GM19397 (cell line): ENCODE measurements around the gene RYR1.

ENCODE experiments used
- ATAC-seq: cut with Tn5 transposase; IDR thresholded peaks from one replicate; pipeline ENCODE4 v1.9.1; 2021; ENCODE audit warnings: mild to moderate bottlenecking, moderate library complexity; ENCODE audit not compliant: unreplicated experiment

Gene RYR1

DNA sequence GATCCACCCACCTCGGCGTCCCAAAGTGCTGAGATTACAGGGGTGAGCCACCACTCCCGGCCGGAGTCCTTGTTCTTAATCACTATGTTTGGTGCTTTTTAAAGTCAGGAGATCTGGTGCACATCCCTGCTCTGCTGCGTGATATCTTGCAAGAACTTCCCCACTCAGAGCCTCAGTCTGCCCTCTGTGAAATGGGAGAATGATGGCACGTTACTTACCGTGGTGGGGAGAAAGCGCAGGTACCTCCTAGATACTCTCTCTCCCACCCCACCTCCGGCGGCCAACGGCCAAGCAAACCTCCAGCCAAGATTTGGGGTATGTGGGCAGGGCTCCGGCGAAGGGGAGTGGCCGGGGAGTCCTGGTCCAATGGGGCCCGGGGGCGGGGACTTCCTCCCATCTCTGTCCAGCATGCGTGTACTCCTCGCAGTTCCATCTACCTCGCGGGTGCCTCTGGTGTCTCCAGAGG, at the start of gene RYR1:
Gene RYR1, plus strand, starts transcription at position 424 of the 466 bp plus-strand sequence. CDS start 139 bp downstream, outside the sequence.
- ATAC-seq, result no peak

DNA sequence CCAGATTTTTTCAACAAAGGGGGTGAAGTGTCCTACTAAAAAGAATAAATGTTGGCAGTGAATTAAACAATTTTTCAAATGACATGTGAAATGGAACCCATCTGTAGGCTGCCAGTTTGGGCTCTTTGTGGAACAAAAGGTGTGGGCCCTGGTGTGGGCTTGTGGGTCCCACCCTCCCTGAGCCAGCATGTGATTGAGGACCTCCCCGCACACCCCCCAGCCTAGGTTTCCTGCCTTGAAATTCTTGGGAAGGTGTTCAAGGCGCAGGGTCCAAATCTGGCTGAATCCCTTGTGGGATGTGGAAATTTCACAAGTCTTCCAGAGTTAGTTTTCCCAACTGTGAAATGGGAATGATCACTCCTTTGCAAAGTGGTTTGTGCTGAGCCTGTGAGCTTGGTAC, 49.7 kb upstream of the RYR1 start:
- no peak for ATAC-seq

DNA sequence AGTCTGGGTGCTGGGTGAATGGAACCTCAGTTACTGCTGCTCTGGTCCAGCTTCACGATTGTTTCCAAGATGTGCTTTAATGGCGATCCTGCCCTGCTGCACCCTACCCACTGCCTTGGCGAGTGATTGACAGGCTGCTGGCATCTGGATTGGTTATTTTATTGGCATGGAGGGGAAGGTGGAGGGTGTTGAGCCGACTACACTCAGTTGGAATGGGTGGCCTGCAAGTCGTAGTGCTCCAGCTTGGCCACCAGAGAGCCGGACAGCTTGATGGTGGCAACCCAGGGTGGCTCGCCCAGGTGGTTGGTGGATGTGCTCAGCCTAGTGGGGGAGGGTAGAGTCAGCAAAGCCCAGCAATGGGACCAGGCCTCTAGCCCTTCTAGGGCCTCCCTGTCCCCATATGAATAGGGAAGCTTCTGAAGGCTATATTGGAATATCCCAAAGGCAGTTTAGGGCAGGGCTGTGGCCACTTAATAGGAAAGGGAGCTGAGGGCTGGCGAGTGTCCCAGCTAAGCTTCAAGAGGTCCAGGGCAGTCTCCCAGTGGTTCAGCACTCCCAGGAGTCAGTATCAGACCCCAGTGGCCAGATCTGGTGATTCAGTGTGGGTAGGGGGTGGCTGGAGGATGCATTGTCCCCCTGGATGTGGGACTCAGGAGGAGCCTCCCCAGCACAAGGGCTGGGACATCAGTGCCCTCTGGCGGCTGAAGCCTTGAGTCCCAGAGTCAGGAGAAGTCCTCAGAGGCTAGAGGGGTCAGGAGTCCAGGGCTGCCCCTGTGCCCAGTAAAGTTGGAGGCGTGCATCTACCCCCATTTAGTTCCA, 49.1 kb upstream of the RYR1 start:
- no peak for ATAC-seq

DNA sequence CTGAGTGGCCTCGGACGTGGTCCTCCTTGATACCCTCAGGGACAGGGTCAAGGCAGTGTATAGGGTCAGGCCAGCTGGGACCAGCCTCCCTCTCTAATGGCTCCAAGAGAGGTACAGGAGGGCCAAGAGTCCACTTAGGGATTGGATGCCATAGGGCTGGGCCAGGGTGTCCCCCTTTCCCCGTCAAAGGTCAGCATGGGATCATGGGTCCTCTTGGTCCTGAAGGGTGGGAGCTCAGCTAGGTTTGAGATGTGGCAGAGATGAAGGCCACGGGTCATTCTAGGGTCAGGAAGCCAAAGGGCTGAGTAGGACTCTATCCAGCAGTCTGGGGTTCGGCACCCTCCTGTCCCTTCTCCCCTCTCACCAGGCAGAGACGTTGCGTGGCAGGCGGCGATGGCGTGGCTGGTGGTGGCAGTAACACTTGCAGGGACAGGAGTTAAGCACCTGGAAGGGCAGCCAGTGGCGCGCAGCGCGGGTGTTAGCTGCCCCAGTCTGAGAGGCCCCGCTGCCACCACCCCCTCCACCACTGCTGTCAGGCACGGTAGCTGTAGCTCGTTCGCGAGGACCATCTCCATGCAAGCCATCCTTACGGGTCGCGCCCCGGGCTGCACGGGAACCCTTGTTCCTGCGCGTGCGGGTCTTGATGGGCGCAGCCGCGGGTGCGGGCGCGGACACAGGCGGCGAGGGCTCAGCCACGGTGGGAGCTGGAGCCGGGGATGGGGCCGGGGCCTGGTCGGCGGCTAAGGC, 48.3 kb upstream of the RYR1 start:
- ATAC-seq, result no peak

DNA sequence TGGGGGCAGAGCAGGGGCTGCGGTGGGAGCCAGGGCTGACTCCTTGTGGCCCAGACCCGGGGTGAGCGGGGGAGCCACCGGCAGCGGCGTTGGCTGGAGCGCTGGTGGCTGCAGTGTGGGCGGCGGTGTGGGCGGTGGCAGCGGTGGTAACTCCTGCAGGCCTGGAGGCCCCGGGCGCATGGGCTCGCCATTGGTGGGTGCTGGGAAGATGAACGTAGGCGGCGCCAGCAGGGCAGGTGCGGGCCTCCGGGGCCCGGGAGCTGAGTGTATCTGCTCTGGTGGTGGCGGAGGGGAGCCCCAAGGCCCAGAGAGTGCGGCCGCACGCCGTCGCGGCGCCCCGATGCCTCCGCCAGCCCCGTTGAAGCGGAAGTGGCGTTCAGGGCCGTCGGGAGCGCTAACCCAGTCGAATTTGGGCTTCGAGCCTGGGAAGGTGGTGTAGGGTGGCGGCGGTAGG, 47.7 kb upstream of the RYR1 start:
- no peak for ATAC-seq

DNA sequence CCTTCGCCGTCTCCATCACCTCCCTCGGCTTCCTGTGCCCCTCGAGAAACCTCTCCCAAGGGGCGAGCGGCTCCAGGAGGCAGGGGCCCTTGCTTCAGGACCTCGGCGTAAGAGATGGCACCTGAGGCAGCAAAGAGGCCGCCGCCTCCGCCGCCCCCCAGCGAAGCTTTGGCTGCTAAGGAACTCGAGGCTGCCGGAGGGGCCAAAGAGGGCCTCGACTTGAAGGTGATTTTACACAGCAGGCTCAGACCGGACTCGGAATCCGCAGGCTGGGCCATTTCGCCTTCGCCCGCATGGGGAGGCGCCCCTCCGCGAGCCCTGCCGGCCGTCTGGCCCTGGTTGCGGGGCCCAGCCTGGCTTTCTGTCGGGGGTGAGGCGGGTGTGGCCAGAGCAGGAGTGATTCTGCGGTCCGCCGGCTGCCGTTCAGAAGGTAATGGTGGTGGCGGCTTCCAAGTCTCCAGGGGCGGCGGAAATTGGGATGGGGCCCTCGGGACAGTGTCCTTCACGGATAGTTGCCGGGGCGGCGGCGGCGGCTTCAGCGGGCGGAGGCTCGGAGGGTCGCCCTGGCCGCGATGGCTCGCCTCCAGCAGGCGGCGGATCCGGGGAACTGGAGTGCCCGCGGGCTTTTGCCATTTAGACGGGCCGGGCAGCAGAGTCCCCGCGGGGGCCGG, 47.1 kb upstream of the RYR1 start:
- no peak for ATAC-seq

DNA sequence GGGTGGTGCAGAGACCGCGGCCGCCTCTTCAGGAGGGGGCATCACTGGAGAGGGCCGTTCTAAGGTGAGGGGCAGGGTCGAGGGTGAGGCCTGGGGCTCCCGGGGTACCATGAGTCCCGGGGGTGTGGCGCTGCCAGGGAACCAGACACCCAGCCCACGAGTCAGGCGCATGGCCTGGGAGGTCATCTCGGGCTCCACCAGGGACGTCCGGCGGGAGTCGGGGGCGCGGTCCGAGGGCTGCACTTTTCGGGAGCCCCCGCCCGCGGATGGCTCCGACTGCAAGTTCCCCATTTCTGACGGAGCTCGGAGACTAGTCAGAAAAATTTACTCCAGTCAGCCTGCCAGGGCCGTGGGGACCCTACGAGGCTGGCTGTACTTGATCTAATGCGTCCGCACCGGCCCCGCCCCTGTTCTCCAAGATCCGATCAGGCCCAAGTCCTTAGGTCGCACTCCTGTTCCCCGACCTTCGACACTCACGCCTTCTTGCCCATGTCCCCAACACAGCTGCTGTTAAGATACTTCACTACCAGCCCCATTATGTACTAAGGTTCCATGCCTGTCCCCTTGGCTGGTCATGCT, 46.4 kb upstream of the RYR1 start:
- ATAC-seq, result no peak

DNA sequence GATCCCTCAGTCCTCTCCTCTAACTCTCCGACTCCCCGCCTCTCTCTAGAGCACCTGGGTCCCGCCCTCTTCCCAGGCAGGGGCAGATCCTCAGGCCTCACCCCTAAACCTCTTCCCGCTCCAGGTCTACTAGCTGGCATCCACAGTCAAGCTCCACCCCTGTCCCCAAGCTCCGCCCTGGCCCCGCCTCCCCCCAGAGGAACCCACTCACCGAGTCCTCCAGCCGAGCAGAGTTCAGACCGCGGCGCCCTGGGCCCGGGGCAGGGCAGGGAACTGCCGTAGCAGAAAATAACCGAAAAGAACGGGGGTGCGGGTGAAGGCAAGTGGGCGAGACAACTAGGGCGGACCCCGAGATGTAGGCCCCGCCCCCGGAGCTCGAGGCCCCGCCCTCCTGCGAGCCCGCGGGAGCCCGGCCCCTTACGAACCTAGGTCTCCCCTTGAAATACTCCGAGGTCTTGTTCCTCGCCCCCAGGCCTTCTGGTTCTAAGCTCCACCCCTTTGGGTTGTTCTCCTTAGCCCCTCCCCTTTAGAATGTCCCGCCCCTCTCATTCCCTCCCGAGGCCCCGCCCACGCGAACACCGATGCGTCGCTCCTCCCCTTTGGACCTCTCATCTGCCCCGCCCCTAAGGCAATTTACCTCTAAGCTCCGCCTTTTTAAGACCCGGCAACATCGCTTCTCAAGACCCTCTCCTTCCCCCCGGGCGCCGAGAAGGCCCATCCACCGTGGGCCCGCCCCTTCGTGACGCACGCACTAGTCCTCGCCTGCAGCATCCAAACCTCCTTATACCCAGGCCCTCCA, 45.7 kb upstream of the RYR1 start, which contains the start of gene GGN:
Gene GGN, minus strand, starts transcription at position 485 of the 799 bp plus-strand sequence. CDS start 773 bp downstream, outside the sequence.
- no peak for ATAC-seq

DNA sequence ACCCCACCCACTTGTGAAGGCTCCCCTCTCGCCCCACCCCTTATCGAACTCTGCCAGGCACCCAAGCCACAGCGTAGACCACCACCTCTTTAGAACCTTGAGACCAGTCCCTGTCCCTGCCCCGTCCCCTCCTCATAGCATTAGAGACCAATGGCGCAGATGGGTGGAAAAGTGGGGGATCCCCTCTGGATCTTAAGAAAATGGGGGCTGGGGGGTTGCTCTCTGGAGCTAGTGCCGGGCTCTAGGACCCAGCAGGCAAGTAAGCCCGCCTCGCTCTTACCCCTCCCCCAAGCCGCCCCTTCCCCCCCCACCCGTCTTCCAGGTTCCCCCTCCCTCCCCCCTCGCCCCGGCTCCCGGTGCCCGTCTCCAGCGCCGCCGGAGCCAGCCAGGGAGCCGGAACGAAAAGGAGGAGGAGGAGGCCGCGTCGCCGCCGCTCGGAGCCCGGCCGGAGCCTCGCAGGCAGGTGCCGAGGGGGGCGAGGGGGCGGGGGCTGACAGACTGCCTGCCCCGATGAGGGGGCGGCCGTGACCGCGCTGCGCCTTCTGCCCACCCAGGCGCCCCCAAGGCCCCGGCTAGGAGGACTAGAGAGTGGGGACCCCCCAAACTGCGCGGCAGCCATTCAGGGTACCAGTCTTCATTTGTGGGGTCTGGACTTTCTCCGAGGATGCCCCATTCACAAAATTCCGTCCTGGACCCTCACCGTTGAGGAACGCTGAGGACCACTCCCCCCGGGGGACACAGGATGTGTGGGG, 45.0 kb upstream of the RYR1 start, which contains the start of gene SPRED3:
Gene SPRED3, plus strand, starts transcription at position 349 of the 752 bp plus-strand sequence. CDS start 1,606 bp downstream, outside the sequence.
- ATAC-seq, result no peak

DNA sequence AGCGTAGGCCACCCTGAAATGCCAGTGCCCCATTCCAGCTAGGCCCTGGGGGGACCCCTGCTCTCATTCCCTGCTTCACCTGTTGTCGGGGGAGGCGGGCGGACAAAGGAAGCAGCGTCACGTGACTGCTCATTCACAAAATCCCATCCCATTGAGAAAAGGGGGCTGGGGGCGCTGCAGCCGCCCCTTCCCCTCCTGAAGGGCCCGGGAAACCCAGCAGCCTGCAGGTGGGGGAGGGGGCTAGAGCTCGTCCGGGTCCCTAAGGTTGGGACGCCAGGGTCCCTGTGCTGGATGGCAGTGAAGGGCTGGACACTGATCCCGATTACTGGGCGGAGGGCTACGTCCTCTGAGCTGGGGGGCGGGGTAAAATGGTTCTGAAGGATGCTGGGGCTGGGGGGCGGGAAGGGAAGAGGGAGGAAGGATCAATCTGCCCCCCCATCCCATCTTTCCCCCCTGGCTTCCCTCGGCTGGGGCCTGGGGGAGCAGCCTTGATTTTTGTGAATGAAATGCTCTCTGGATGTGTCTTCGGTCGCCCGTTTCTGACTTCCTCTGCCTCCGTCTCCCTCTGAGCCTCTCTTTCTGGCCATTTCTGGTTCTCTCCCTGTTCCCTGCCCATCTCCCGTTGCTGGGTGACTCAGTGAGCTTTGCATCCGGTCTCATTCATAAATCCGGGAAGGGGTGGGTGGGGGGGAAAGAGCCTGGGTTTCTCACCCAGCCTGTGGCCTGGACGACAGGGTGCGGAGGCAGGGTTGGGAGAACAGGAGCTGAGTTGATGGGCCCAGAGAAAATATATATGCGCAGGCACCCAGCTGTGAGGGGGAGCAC, 44.2 kb upstream of the RYR1 start:
- no peak for ATAC-seq

DNA sequence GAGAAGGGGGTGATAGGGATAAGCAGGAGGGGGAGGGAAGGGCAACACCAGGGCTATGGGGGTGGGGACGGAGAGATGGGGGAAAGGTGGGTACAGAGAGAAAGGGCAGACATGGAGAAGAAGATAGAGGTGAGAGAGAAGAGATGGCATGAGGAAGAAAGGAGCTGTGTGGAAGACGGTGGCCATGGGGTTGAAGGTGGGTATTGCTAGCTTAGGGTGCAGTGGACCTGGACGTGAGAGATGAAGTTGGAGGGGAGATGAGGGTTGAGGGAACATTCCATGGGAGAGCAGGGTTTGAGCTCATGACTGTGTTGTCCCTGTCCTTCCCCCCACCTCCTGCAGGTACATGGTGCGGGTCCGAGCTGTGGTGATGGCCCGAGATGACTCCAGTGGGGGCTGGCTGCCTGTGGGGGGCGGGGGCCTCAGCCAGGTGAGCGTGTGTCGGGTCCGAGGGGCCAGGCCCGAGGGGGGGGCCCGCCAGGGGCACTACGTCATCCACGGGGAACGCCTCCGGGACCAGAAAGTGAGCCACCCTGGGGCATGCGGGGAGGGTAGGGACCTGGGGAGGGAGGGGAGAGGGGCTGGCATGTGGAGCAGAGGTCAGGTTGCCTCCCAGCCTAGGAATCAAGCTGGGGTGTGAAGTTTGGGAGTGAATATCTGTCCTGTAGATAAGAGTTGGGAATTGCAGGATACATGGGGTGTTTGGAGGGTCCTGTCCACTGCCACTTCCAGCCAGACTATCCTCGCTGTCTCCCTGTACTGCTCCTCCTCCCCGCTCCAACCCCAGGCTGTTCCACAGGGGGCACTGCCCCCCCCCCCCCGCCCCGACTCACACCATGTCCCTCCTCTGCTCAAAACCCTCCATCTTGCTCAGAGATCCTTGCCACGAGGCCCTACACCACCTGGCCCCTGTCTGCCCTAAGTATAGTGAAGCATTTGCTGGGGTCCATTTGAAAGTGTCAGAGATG, 43.2 kb upstream of the RYR1 start:
- no peak for ATAC-seq

DNA sequence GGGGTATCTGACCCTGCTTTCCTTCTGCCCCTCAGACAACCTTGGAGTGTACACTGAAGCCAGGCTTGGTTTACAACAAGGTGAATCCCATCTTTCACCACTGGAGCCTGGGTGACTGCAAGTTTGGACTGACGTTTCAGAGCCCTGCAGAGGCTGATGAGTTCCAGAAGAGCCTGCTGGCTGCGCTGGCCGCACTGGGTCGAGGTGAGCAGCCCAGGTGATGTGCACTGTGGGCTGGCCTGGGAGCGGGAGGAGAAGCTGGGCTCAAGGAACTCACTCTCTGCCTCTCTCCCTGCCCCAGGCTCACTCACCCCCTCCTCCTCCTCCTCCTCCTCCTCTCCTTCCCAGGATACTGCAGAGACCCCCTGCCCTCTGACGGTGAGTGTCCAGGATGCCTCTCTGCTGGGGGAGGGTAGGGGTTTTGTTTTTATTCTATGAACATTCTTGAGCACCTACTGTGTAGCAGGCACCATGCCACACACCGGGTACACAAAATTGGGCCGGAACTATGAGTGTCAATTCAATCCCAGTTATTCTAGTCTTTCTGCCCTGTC, 41.5 kb upstream of the RYR1 start:
- ATAC-seq, result no peak

DNA sequence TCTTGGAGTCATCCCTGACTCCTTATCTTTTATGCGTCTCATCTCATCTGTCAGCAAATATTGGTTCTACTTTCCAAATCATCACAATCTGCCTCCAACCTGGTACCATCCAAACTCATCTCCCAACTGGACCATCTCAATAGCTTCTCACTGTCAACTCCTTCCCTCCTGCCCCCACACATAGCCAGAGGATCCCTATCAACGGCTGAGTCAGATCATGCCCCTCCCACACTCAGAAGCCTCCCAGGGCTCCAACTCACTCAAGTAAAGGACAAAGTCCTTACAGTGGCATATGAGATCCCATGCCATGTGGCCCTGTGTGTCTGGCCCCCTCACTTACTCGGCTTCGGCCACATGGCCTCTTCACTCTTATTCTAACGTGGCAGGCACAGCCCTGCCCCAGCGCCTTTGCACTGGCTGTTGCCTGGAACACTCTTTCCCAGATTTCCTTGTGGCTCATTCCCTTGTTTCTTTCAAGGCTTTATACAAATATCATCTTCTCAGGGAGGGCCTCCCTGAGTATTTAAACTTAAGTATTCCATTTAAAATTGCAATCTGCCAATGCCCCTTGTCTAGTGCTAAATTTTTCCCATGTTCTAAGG, 40.7 kb upstream of the RYR1 start:
- ATAC-seq, result no peak

DNA sequence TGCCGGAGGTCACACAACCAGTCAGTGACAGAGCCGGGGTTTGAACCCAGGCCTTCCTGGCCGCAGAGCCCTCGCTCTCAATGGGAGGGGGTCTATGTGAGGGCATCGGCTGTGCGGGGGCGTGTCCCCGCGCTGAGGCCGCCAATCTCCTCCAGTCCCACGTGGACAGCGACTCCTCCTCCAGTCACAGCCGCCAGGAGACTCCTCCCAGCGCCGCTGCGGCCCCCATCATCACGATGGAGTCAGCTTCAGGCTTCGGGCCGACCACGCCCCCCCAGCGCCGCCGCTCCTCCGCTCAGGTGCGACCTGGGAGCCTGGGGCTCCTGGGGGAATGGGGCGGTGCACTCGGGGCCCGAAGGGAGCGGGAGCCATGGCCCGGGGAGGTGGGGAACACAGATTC, 39.0 kb upstream of the RYR1 start:
- no peak for ATAC-seq

DNA sequence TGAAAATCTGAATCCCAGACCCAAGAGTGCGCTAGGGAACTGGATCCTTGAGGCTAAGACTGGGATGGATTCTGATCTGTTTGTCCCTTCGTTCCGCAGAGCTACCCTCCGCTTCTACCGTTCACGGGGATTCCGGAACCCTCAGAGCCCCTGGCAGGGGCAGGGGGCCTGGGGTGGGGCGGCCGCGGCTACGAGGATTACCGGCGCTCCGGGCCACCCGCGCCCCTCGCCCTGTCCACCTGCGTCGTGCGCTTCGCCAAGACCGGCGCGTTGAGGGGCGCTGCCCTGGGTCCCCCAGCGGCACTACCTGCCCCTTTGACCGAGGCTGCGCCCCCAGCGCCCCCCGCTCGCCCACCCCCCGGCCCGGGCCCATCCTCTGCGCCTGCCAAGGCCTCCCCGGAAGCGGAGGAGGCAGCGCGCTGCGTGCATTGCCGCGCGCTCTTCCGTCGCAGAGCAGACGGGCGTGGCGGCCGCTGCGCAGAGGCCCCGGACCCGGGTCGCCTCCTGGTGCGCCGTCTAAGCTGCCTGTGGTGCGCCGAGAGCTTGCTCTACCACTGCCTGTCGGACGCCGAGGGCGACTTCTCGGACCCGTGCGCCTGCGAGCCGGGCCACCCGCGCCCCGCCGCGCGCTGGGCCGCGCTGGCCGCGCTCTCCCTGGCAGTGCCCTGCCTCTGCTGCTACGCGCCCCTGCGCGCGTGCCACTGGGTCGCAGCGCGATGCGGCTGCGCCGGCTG, 37.9 kb upstream of the RYR1 start:
- no peak for ATAC-seq

DNA sequence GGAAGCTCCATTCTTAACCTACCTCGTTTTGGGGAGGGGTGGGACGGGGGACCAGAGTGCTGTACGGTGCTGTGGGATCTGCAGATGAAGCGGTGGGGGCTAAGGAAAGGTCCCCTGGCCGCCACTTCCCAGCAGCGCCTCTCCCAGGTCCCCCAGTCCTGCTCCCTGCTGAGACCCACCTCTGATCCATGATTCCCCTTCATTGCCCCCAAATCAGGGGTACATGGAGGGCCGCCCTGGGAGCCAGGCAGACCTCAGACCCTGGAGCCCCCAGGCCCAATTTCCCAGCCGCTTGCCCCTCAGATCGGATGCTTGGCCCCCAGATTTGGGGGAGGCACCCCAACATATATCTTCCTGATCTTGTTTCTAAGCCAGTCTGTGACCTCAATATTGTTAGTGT, 34.4 kb upstream of the RYR1 start:
- ATAC-seq, result no peak
